Choroid plexus epithelial cell (primary cell): ENCODE results near the gene NEURL4.
"Not testable (repeated sequence)": the region's sequence is repeated elsewhere in the genome, so short reads cannot be mapped to it uniquely, and the experiment has no call there.

Experiments used
- DNase-seq: peaks from one replicate; pipeline ENCODE4 v3.0.0-alpha.2; 2010; ENCODE audit warnings: low read depth
- H3K4me3 ChIP-seq: 2 replicates; pipeline ENCODE4 v1.5.1; 2011; ENCODE audit warnings: low read depth, mild to moderate bottlenecking, control low read depth, low read length, moderate library complexity
- CTCF ChIP-seq: conservative IDR thresholded peaks from 2 replicates; pipeline ENCODE4 v1.5.1; 2011; ENCODE audit warnings: low read depth, mild to moderate bottlenecking, control low read depth, inconsistent platforms, low read length, moderate library complexity

Gene NEURL4

GRCh38 chr17:7328840-7329373 lies at the start of gene NEURL4:
TSS of gene NEURL4 (minus strand) at chr17:7329335. CDS start at chr17:7329312, 23 bp downstream.
- peak within 1 kb of the TSS; percentile 90 for H3K4me3 ChIP-seq
- peak; percentile 19 for TF ChIP-seq CTCF
- no peak for DNase-seq

GRCh38 chr17:7374353-7374752 lies 45.2 kb upstream of the NEURL4 start:
- TF ChIP-seq CTCF: no peak
- H3K4me3 ChIP-seq: no peak overlapping the region
- DNase-seq: no peak

GRCh38 chr17:7370853-7371252 lies 41.7 kb upstream of the NEURL4 start:
- DNase-seq: no peak
- H3K4me3 ChIP-seq: no peak overlapping the region
- no peak for TF ChIP-seq CTCF

- no peak overlapping the region for H3K4me3 ChIP-seq
- DNase-seq: no peak
- TF ChIP-seq CTCF: no peak
Observed at GRCh38 chr17:7369825-7370224, 40.7 kb upstream of the NEURL4 start.

GRCh38 chr17:7368599-7368994 lies 39.5 kb upstream of the NEURL4 start:
- not testable (repeated sequence) for H3K4me3 ChIP-seq, DNase-seq

- no peak overlapping the region for H3K4me3 ChIP-seq
- TF ChIP-seq CTCF: no peak
- no peak for DNase-seq
Observed at GRCh38 chr17:7367918-7368598, 38.9 kb upstream of the NEURL4 start.

GRCh38 chr17:7367083-7367482 lies 37.9 kb upstream of the NEURL4 start:
- H3K4me3 ChIP-seq: no peak overlapping the region
- no peak for TF ChIP-seq CTCF
- no peak for DNase-seq

GRCh38 chr17:7365963-7366362 lies 36.8 kb upstream of the NEURL4 start:
- H3K4me3 ChIP-seq, DNase-seq: not testable (repeated sequence)
